HEK293 (cell line): ENCODE results near the gene IFT122.

Experiments
- CTCF ChIA-PET: fragments of 350-600 bp; formaldehyde crosslinking; extraction: SDS; loops from one replicate; lab custom pipeline; 2021; ENCODE audit warnings: antibody characterized with exemption; lab: Yijun Ruan, JAX
- POLR2A ChIA-PET: fragments of 300-600 bp; formaldehyde crosslinking; extraction: SDS; loops from one replicate; lab custom pipeline; 2020; ENCODE audit warnings: antibody characterized with exemption, inconsistent platforms; lab: Yijun Ruan, JAX
- H3K27ac ChIP-seq: fragments of 200-500 bp; sonication (Bioruptor generic); 2 replicates; pipeline ENCODE4 v1.5.1; 2014; ENCODE audit warnings: low read depth, low read length, control low read depth, inconsistent platforms; ENCODE audit errors: extremely low read depth
- H3K36me3 ChIP-seq, 2 experiments: fragments of 200-500 bp in 1 of 2; sonication (Bioruptor generic) in 1 of 2; 1 replicate in 1 of 2; 2 replicates in 1 of 2; pipeline ENCODE4 v1.5.1; 2014 to 2017; ENCODE audit warnings: inconsistent platforms in 2 of 2, low read length in 2 of 2; ENCODE audit not compliant: control insufficient read depth in 2 of 2, insufficient read depth in 1 of 2
- H3K4me1 ChIP-seq: fragments of 200-500 bp; sonication (Bioruptor generic); 2 replicates; pipeline ENCODE4 v1.5.1; 2014; ENCODE audit warnings: mild to moderate bottlenecking, low read length, inconsistent platforms; ENCODE audit not compliant: control insufficient read depth, insufficient read depth
- H3K4me3 ChIP-seq: 2 replicates; pipeline ENCODE4 v1.5.1; 2011; ENCODE audit warnings: low read depth, mild to moderate bottlenecking, control low read depth, low read length, moderate library complexity
- H3K9me3 ChIP-seq: fragments of 200-500 bp; sonication (Bioruptor generic); 2 replicates; pipeline ENCODE4 v1.5.1; 2014; ENCODE audit warnings: low read depth, low read length, inconsistent platforms; ENCODE audit not compliant: control insufficient read depth, insufficient read depth
- EGR2 ChIP-seq: fragments of 450-650 bp; formaldehyde crosslinking; IDR thresholded peaks from 2 replicates; pipeline ENCODE4 v1.5.1; 2016; ENCODE audit warnings: low read depth, missing biosample characterization, missing genetic modification characterization
- GLI4 ChIP-seq: fragments of 450-650 bp; formaldehyde crosslinking; IDR thresholded peaks from 2 replicates; pipeline ENCODE4 v1.5.1; 2016; ENCODE audit warnings: missing biosample characterization, missing genetic modification characterization
- GLIS2 ChIP-seq: fragments of 450-650 bp; formaldehyde crosslinking; IDR thresholded peaks from 2 replicates; pipeline ENCODE4 v1.5.1; 2016; ENCODE audit warnings: missing biosample characterization, missing genetic modification characterization
- PRDM10 ChIP-seq: fragments of 450-650 bp; formaldehyde crosslinking; IDR thresholded peaks from 2 replicates; pipeline ENCODE4 v1.5.1; 2016; ENCODE audit warnings: missing biosample characterization, missing genetic modification characterization
- PRDM2 ChIP-seq: fragments of 450-650 bp; formaldehyde crosslinking; IDR thresholded peaks from 2 replicates; pipeline ENCODE4 v1.5.1; 2016; ENCODE audit warnings: missing biosample characterization, missing genetic modification characterization, borderline replicate concordance
- SP7 ChIP-seq: fragments of 450-650 bp; formaldehyde crosslinking; IDR thresholded peaks from 2 replicates; pipeline ENCODE4 v1.5.1; 2016; ENCODE audit warnings: missing biosample characterization, missing genetic modification characterization
- ZNF146 ChIP-seq: fragments of 450-650 bp; formaldehyde crosslinking; IDR thresholded peaks from 2 replicates; pipeline ENCODE4 v1.5.1; 2016; ENCODE audit warnings: missing biosample characterization, missing genetic modification characterization
- ZNF174 ChIP-seq: fragments of 450-650 bp; formaldehyde crosslinking; IDR thresholded peaks from 2 replicates; pipeline ENCODE4 v1.5.0; 2017; ENCODE audit warnings: missing biosample characterization, mild to moderate bottlenecking, missing genetic modification characterization
- ZNF184 ChIP-seq: fragments of 450-650 bp; IDR thresholded peaks from 2 replicates; pipeline ENCODE4 v1.5.1; 2018; ENCODE audit warnings: missing biosample characterization, mild to moderate bottlenecking, missing genetic modification characterization
- ZNF23 ChIP-seq: fragments of 450-650 bp; formaldehyde crosslinking; IDR thresholded peaks from 2 replicates; pipeline ENCODE4 v1.5.1; 2016; ENCODE audit warnings: missing biosample characterization, missing genetic modification characterization, borderline replicate concordance
- ZNF24 ChIP-seq: fragments of 450-650 bp; formaldehyde crosslinking; IDR thresholded peaks from 2 replicates; pipeline ENCODE4 v1.5.1; 2016; ENCODE audit warnings: missing biosample characterization, missing genetic modification characterization
- ZNF354C ChIP-seq: fragments of 450-650 bp; formaldehyde crosslinking; IDR thresholded peaks from 2 replicates; pipeline ENCODE4 v1.5.1; 2016; ENCODE audit warnings: missing biosample characterization, missing genetic modification characterization, low read depth, borderline replicate concordance
- ZNF398 ChIP-seq: fragments of 450-650 bp; formaldehyde crosslinking; IDR thresholded peaks from 2 replicates; pipeline ENCODE4 v1.5.1; 2017; ENCODE audit warnings: missing biosample characterization, missing genetic modification characterization
- ZNF488 ChIP-seq: fragments of 450-650 bp; formaldehyde crosslinking; IDR thresholded peaks from 2 replicates; pipeline ENCODE4 v1.5.1; 2016; ENCODE audit warnings: missing biosample characterization, missing genetic modification characterization
- ZNF600 ChIP-seq: fragments of 450-650 bp; formaldehyde crosslinking; IDR thresholded peaks from 2 replicates; pipeline ENCODE4 v1.5.1; 2016; ENCODE audit warnings: missing biosample characterization, missing genetic modification characterization
- ZNF677 ChIP-seq: fragments of 450-650 bp; IDR thresholded peaks from 2 replicates; pipeline ENCODE4 v1.5.0; 2018; ENCODE audit warnings: missing biosample characterization, mild to moderate bottlenecking, missing genetic modification characterization, moderate library complexity
- ZNF704 ChIP-seq: fragments of 450-650 bp; formaldehyde crosslinking; IDR thresholded peaks from 2 replicates; pipeline ENCODE4 v1.5.1; 2016; ENCODE audit warnings: missing biosample characterization, missing genetic modification characterization
- ZNF768 ChIP-seq: fragments of 450-650 bp; formaldehyde crosslinking; IDR thresholded peaks from 2 replicates; pipeline ENCODE4 v1.5.1; 2018; ENCODE audit warnings: missing biosample characterization, mild to moderate bottlenecking, missing genetic modification characterization
- ZNF791 ChIP-seq: fragments of 450-650 bp; formaldehyde crosslinking; IDR thresholded peaks from 2 replicates; pipeline ENCODE4 v1.5.1; 2016; ENCODE audit warnings: missing biosample characterization, missing genetic modification characterization

The IFT122 gene

GRCh38 chr3:129567176-129567705 is 127.2 kb downstream of the IFT122 start (continued):
- TF ChIP-seq ZNF354C (no peak), ZNF677 (tag by site-specific recombination) (no peak), SP7 (tag by site-specific recombination) (no peak), ZNF23 (no peak), ZNF768 (tag by site-specific recombination) (no peak), ZNF704 (no peak), PRDM10 (tag by site-specific recombination) (no peak), ZNF398 (tag by site-specific recombination) (no peak), ZNF488 (no peak), GLIS2 (tag by site-specific recombination) (no peak)

- H3K9me3 ChIP-seq, result no peaks in the 10 kb centered on the region
- TF ChIP-seq ZNF791 (tag by site-specific recombination), result no peak
- TF ChIP-seq ZNF184, result no peak
- no peak for TF ChIP-seq PRDM2 (tag by site-specific recombination)
- TF ChIP-seq ZNF146, result no peak
- TF ChIP-seq GLI4 (tag by site-specific recombination), result no peak
- no peak for TF ChIP-seq ZNF600 (tag by site-specific recombination)
- TF ChIP-seq ZNF174 (tag by site-specific recombination), result no peak
- TF ChIP-seq EGR2 (tag by site-specific recombination), result no peak
- no peak for TF ChIP-seq ZNF354C
- no peak for TF ChIP-seq ZNF24 (tag by site-specific recombination)
- no peak overlapping the region for H3K27ac ChIP-seq
- POLR2A ChIA-PET, result no interaction called here
- peaks cover 0 to 28% of the 10 kb centered on the region in 2 experiments; a peak in 1 of 3 replicates for H3K36me3 ChIP-seq
- H3K4me1 ChIP-seq, result no peaks in the 10 kb centered on the region
- H3K4me3 ChIP-seq, result no peak overlapping the region
- CTCF ChIA-PET, result interaction anchor here (0.6 to 1.5 kb wide), 2 partner anchors 185 to 451 kb away, joined by 3 read pairs; no protein-coding TSS in a partner anchor
These were observed 127.9 kb downstream of the IFT122 start for GRCh38 chr3:129567939-129568338.
